Activated naive CD4-positive, alpha-beta T cell treated with anti-CD3 and anti-CD28 coated beads for 36 hours (primary cell): ENCODE data around the gene OVAAL. TPM values are rescaled to one million over a fixed set of nuclear protein-coding genes. Genes with fewer than 3 reads are reported as not detected.

Source experiments
- CTCF ChIA-PET: fragments of 350-600 bp; sonication (Branson Sonifier 250); formaldehyde crosslinking; loops from one replicate; lab custom pipeline; 2021; ENCODE audit warnings: antibody characterized with exemption; lab: Charles Lee
- DNase-seq: peaks from one replicate; pipeline ENCODE4 v3.0.0-alpha.2; 2020
- H3K27ac Mint-ChIP-seq: one replicate; pipeline ENCODE4 v1.8.0; 2021; ENCODE audit warnings: mild to moderate bottlenecking, mixed read lengths
- H3K27me3 Mint-ChIP-seq: one replicate; pipeline ENCODE4 v1.8.0; 2021; ENCODE audit warnings: low read depth, mixed read lengths
- H3K36me3 Mint-ChIP-seq: one replicate; pipeline ENCODE4 v1.8.0; 2021; ENCODE audit warnings: low read depth, mixed read lengths
- H3K4me1 Mint-ChIP-seq: one replicate; pipeline ENCODE4 v1.8.0; 2021; ENCODE audit warnings: low read depth, mixed read lengths
- H3K4me3 Mint-ChIP-seq: one replicate; pipeline ENCODE4 v1.8.0; 2021; ENCODE audit warnings: mild to moderate bottlenecking, moderate library complexity, mixed read lengths
- H3K9me3 Mint-ChIP-seq: one replicate; pipeline ENCODE4 v1.8.0; 2021; ENCODE audit warnings: mixed read lengths
- intact Hi-C: fragments of 100-400 bp; cut with micrococcal nuclease; formaldehyde crosslinking; loops from one replicate; pipeline ENCODE4 v1.15.1; 2023
- total RNA-seq, 2 experiments: library from RNA; stranded (reverse); gene quantifications; one replicate each; pipeline ENCODE4 v1.2.3, GENCODE V29; 2021

The OVAAL gene
- total RNA-seq, 2 experiments from 2014 or later, result not detected

- intact Hi-C loops, result no loop called here
- CTCF ChIA-PET, result no interaction called here
- no peak overlapping the region for H3K4me3 Mint-ChIP-seq
- no peak overlapping the region for H3K27ac Mint-ChIP-seq
- no peaks in the 10 kb centered on the region for H3K9me3 Mint-ChIP-seq
- H3K36me3 Mint-ChIP-seq, result no peaks in the 10 kb centered on the region
- no peak for DNase-seq
- no peaks in the 10 kb centered on the region for H3K4me1 Mint-ChIP-seq
- peaks cover under 1% of the 10 kb centered on the region for H3K27me3 Mint-ChIP-seq
These were observed 39.7 kb downstream of the OVAAL start for GRCh38 chr1:180598333-180598974.

DNA sequence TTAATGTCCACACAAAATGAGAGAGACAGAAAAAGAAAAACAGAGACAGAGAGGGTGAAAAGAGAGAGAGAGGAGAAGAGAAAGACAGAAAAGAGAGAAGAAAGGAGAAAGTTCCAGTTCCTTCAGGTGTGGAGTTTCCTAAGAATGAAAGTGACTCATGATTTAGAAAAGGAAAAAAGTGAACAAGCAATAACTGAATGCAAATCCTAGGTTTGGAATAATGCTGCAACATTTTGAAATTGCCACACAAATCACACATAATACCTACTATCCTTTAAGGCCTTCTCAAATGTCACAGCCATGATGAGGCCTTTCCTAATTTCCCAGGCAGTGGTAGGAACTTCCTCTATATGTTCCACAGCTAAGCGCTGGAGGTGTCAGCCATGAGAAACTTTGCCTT lies 41.6 kb downstream of the OVAAL start:
- intact Hi-C loops, result no loop called here
- Mint-ChIP-seq H3K36me3 (no peaks in the 10 kb centered on the region), H3K4me3 (no peak overlapping the region), H3K27me3 (no peaks in the 10 kb centered on the region), H3K27ac (no peak overlapping the region), H3K9me3 (no peaks in the 10 kb centered on the region), H3K4me1 (no peaks in the 10 kb centered on the region)
- CTCF ChIA-PET, result no interaction called here
- no peak for DNase-seq

- no peaks in the 10 kb centered on the region for H3K4me1 Mint-ChIP-seq
- DNase-seq, result no peak
- CTCF ChIA-PET, result no interaction called here
- no peaks in the 10 kb centered on the region for H3K27me3 Mint-ChIP-seq
- intact Hi-C loops, result no loop called here
- H3K9me3 Mint-ChIP-seq, result no peaks in the 10 kb centered on the region
- no peaks in the 10 kb centered on the region for H3K36me3 Mint-ChIP-seq
- no peak overlapping the region for H3K4me3 Mint-ChIP-seq
- H3K27ac Mint-ChIP-seq, result no peak overlapping the region
These were observed 42.7 kb downstream of the OVAAL start for GRCh38 chr1:180601512-180601911.

DNA sequence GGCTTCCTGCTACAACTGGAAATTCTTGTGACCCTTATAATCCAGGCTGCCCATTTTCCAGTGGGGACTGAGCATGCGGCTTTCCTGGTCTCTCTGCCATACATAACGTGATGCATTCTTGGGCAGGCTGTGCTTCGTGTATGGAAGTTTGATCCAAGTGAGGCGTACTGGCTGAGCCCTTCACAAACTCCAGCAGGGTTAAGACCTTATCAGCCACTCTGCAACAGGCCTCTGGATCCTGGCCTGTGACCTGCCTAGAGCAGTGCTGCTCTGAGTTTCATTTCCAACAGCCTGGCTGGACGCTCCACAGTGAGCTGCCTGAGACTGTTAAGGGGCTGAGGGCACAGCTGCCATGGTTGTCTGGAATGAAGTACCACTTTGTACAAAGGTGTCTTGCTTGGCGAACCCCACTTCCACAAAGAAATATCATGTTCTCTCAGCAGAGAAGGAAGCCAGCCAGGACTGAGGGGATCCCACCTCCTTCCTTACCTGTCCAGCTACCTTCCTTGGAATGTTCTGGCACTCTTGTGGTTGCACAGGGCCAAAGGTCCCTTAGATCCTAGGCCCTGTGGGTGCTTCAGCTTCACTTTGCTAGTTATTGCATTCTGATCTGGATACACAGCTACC lies 44.6 kb downstream of the OVAAL start:
- Mint-ChIP-seq H3K27ac (no peak overlapping the region), H3K4me3 (no peak overlapping the region), H3K4me1 (no peaks in the 10 kb centered on the region), H3K36me3 (no peaks in the 10 kb centered on the region), H3K9me3 (no peaks in the 10 kb centered on the region), H3K27me3 (no peaks in the 10 kb centered on the region)
- no peak for DNase-seq
- intact Hi-C loops, result no loop called here
- CTCF ChIA-PET, result no interaction called here

- H3K9me3 Mint-ChIP-seq, result no peaks in the 10 kb centered on the region
- no peaks in the 10 kb centered on the region for H3K36me3 Mint-ChIP-seq
- no peak for DNase-seq
- intact Hi-C loops, result no loop called here
- H3K4me3 Mint-ChIP-seq, result no peak overlapping the region
- no peak overlapping the region for H3K27ac Mint-ChIP-seq
- no peaks in the 10 kb centered on the region for H3K27me3 Mint-ChIP-seq
- CTCF ChIA-PET, result no interaction called here
- no peaks in the 10 kb centered on the region for H3K4me1 Mint-ChIP-seq
These were observed 45.1 kb downstream of the OVAAL start for GRCh38 chr1:180603850-180604226.

DNA sequence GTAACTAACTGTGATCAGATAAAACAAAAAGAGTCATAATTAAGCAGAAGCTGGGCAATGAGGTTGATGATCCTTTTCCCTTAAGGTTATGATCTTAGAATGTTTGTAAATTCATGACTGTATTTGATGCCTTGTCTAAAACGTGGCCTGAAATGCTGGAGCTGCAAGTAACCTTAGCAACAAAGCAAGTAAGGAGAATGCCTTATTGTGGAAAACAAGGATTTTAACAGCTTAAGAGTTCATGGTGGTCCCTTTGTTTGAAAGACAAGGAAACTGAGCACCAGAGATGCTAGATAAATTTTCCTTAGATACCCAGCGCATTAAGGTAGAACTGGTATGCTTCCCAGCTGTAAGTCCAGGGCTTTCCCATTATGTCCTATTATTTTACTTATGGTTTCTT lies 47.4 kb downstream of the OVAAL start:
- H3K27ac Mint-ChIP-seq, result no peak overlapping the region
- no peaks in the 10 kb centered on the region for H3K9me3 Mint-ChIP-seq
- intact Hi-C loops, result no loop called here
- DNase-seq, result no peak
- no peaks in the 10 kb centered on the region for H3K27me3 Mint-ChIP-seq
- H3K4me1 Mint-ChIP-seq, result peaks cover 1% of the 10 kb centered on the region
- no peaks in the 10 kb centered on the region for H3K36me3 Mint-ChIP-seq
- CTCF ChIA-PET, result interaction anchor here (0.8 to 1.0 kb wide), 2 partner anchors 21 to 256 kb away, joined by 3 to 4 read pairs; no protein-coding TSS in a partner anchor
- no peak overlapping the region for H3K4me3 Mint-ChIP-seq

DNA sequence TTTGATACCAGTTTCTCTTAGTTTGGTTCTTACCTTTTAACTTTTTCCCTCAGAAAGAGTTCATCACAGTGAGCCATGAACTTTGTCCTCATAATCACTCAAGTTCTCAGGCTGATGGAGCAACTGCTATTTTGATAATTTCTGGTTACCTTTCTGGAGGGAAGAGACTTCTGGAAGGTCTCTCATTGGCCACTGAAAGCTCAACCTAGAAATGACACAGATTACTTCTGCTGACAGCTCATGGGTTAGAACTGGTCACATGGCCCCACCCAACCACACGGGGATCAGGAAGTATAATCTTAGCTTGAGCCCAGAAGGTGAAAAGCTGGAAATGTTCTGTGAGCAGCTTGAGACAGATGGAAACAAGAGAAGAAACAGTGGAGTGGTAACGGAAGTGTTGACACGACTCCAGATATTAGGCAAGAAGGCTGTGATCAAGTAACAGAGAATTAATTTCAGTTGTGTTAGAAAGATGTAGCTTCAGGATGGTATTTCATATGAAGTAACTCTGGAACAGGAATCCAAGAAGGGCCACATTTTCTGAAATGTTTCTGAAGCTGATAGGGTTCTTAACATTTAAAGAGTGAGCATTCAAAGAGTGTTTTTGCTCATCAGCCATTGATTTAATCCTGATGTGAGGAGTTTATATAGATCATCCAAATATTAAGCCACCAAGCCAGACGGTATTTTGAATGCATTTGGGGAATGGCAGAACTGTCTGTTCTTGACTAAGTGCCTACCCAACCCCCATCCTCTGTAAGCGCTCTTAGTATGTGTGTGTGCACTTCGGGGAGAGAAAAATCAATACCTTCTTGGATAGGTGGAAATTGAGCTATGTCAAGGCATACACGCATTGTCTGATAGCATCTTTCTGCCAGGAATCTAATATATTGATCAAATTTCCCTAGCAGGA lies 51.1 kb downstream of the OVAAL start:
- Mint-ChIP-seq H3K4me3 (no peak overlapping the region), H3K27ac (no peak overlapping the region), H3K9me3 (no peaks in the 10 kb centered on the region), H3K27me3 (no peaks in the 10 kb centered on the region), H3K4me1 (peaks cover 6% of the 10 kb centered on the region), H3K36me3 (no peaks in the 10 kb centered on the region)
- no peak for DNase-seq
- CTCF ChIA-PET, result interaction anchor here (1.0 kb wide), 1 partner anchor 252 kb away, joined by 4 read pairs; no protein-coding TSS in a partner anchor
- intact Hi-C loops, result no loop called here

- H3K9me3 Mint-ChIP-seq, result no peaks in the 10 kb centered on the region
- no peak overlapping the region for H3K4me3 Mint-ChIP-seq
- H3K4me1 Mint-ChIP-seq, result peaks cover 6% of the 10 kb centered on the region
- intact Hi-C loops, result no loop called here
- no peaks in the 10 kb centered on the region for H3K36me3 Mint-ChIP-seq
- H3K27ac Mint-ChIP-seq, result no peak overlapping the region
- CTCF ChIA-PET, result interaction anchor here (0.5 to 1.0 kb wide), 2 partner anchors 51 to 251 kb away, joined by 4 to 5 read pairs; no protein-coding TSS in a partner anchor
- DNase-seq, result no peak
- H3K27me3 Mint-ChIP-seq, result no peaks in the 10 kb centered on the region
These were observed 51.8 kb downstream of the OVAAL start for GRCh38 chr1:180610556-180611015.

DNA sequence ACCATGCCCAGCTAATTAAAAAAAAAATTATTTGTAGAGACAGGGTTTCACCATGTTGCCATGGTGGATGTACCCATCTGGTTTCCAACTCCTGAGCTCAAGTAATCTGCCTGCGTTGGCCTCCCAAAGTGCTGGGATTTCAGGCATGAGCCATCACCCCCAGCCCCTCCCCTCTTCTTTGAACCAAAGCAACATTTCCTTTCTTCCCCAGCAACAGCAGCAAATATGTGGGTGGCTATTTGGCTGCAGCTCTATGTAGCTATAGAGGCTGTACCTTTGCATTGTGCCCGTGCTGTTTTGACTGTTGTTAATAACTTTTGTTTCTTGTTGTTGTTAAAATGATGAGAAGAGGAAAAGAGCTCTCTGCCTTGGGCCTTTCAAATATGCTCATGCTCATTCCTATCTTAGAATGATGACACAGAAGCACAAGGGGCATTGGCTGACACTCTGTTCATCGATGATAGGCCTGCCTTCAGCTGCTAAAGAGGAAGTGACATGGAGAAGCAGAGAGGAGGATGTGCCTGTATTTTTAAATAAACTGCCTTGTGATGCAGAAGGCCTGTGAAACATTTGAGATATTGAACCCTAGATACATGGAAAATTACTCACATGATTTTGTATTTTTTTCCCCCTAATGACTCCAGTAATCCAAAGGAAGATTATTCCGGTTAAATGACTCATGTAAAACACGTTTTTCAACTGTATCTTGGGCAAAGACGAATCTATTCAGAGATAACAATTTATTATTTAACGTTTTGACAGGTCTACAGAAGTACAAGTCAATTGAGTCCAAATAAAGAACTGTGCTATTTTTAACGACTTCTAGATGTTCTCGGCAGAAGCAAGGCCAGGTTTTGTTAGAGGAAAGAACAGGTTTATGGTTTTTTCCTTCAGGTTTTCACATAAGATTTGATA lies 52.5 kb downstream of the OVAAL start:
- intact Hi-C loops, result no loop called here
- DNase-seq, result peak; percentile 23
- Mint-ChIP-seq H3K4me3 (no peak overlapping the region), H3K36me3 (no peaks in the 10 kb centered on the region), H3K4me1 (peaks cover 6% of the 10 kb centered on the region), H3K27ac (no peak overlapping the region), H3K27me3 (no peaks in the 10 kb centered on the region), H3K9me3 (no peaks in the 10 kb centered on the region)
- CTCF ChIA-PET, result interaction anchor here (0.5 kb wide), 1 partner anchor 52 kb away, joined by 5 read pairs; no protein-coding TSS in a partner anchor

GRCh38 chr1:180612632-180613031 lies 53.9 kb downstream of the OVAAL start:
- Mint-ChIP-seq H3K4me1 (peaks cover 6% of the 10 kb centered on the region), H3K27ac (no peak overlapping the region), H3K9me3 (no peaks in the 10 kb centered on the region), H3K4me3 (no peak overlapping the region), H3K36me3 (no peaks in the 10 kb centered on the region), H3K27me3 (no peaks in the 10 kb centered on the region)
- CTCF ChIA-PET, result no interaction called here
- intact Hi-C loops, result no loop called here
- DNase-seq, result no peak

DNA sequence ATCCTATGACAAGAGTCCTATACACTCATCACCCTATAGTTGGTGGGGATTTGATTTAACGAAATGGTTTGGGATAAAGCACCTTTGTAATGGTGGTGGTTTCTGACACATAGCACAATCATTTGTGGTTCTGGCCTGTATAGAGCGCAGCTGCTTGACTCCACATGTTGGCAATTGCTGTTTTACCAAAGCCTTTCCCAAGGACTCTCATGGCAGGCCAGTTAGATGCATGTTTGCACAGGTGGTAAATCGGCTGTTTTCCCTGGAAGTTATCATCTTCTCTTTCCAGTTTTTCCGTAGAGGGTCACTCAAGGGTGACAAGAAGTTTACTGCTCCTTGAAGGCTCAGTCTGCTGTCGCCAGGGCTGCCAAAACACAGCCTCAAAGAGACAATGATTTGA lies 56.0 kb downstream of the OVAAL start:
- H3K4me3 Mint-ChIP-seq, result no peak overlapping the region
- peaks cover 6% of the 10 kb centered on the region for H3K4me1 Mint-ChIP-seq
- H3K27me3 Mint-ChIP-seq, result no peaks in the 10 kb centered on the region
- no peak overlapping the region for H3K27ac Mint-ChIP-seq
- H3K9me3 Mint-ChIP-seq, result no peaks in the 10 kb centered on the region
- no peak for DNase-seq
- no peaks in the 10 kb centered on the region for H3K36me3 Mint-ChIP-seq
- CTCF ChIA-PET, result no interaction called here
- intact Hi-C loops, result no loop called here
